ENCODE results near the gene FMNL3. TPM values are rescaled to one million over a fixed set of nuclear protein-coding genes. Genes with fewer than 3 reads are reported as not detected.

The FMNL3 gene
- total and polyA plus RNA-seq, 2 of the 8 experiments (the other 6 are each of a cell fraction or from before 2014, with no cell fraction given), result 8.6 to 29.0 TPM

DNA sequence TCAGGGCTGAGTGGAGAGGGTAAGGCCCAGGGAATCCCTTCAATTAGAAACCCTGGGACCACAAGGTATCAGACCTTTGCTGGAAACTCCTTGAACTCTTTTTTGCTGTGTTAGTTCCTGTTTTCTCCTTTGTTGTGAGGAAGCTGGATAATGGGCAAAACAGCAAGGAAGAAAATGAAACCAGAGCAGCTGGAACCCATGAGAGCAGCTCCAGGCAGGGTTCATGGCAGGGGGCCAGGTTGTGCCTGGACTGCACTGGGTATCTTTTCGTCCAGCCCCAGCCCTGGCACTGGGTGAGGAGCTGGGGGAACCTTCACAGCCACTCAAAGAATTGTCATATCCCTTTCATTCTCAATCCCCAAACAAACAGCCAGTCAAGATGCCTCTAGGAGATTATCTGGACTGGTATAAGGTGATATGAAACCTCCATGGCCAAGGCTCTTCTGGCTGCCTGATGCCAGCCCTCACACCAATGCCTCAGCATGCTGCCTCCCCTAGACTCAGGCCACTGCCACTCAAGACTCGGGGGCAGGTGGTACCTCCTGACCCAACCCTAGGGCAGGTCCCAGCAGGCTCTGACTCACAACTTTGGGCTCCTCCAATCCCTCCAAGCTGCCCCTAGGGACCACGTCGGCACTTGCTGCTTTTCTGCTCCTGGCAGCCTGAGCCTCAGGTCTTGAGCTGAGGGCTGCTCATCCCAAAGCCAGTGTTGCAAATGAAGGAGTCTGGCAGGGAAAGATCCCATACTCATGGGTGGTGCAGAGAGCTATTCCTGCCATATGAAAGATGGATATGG is 118.3 kb downstream of the FMNL3 start (continued):
- TF ChIP-seq NANOG (IDR thresholded peaks at IDR 0.05; ENCODE audit: insufficient read depth, low read depth, low read length, poor library complexity, severe bottlenecking) (no peak), SP1 (IDR thresholded peaks at IDR 0.05; ENCODE audit: low read depth, low read length) (no peak), SIRT6 (IDR thresholded peaks at IDR 0.05; ENCODE audit: low read length) (no peak), YY1 (IDR thresholded peaks at IDR 0.05; ENCODE audit: low read depth, low read length) (no peak), KDM4A (IDR thresholded peaks at IDR 0.05; ENCODE audit: low read depth, low read length, severe bottlenecking) (no peak), TEAD4 (IDR thresholded peaks at IDR 0.05; ENCODE audit: low read depth, low read length) (no peak)

Measured in H1 (cell line).